ENCODE data around the gene ST6GALNAC4.
A peak's percentile ranks its signal among the peaks of the same experiment; 100 is the strongest.

ST6GALNAC4 gene, protein sequence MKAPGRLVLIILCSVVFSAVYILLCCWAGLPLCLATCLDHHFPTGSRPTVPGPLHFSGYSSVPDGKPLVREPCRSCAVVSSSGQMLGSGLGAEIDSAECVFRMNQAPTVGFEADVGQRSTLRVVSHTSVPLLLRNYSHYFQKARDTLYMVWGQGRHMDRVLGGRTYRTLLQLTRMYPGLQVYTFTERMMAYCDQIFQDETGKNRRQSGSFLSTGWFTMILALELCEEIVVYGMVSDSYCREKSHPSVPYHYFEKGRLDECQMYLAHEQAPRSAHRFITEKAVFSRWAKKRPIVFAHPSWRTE

DNA sequence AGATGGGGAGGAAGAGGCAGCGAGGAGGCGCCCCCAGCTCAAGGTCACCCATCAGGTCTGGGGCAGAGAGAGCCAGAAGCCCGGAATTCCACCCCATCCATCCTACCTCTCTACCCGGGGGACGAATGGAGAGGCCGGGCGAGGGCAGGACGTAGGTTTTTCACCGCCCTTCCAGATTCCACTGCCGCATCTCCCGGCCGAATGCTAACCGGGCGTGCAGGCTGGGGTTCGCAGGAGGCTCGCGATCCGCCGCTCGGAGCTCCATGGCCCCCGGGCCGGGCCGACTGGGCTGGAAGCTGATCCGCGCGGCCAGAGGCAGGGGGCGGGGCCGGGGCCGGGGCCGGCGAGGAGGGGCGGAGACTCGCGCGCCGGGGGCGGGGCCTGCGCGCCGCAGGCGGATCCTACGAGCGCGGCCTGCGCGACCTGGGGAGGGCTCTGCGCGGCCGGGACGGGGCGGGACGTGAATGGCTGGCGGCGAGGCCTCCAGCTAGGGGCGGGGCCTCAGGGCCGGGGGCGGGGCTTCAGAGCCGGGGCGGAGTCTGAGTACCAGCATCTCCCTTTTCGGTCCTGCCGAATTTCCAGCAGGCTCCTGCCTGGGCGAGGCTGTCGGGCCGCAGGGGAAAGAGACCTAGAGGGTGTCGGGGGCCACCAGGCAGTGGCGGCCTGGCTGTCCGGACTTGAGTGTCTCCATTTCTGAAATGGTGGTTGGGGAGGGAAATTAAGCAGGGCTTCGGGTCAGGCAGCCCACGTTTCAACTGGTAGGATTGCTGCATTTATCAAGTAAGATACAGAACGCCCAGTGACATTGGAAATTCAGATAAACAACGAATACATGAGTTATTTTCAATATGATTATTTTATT lies at the start of gene ST6GALNAC4:
TSS of gene ST6GALNAC4 (minus strand) at position 322 of the 862 bp plus-strand sequence. CDS start 622 bp downstream, outside the sequence.
- peak; percentile 97 for DNase-seq

DNA sequence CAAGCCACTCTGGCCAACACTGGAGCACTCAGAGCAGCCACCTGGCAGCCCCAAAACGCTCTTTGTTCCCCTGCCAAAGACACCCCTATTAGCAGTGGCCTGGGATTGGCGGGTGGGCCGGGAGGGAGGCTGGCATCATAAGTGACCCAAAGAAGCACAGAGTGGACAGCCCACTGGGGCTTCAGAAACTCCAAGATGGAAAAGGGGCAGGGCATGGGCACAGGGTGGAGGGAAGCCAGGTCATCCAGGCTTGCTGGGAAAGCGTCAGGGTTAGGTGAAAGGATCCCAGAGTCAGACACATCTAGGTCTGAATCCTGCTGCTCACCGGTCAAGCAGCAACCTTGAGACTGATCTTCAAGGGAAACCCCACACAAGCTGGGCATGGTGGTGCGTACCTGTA lies 49.1 kb upstream of the ST6GALNAC4 start:
- no peak for DNase-seq

DNA sequence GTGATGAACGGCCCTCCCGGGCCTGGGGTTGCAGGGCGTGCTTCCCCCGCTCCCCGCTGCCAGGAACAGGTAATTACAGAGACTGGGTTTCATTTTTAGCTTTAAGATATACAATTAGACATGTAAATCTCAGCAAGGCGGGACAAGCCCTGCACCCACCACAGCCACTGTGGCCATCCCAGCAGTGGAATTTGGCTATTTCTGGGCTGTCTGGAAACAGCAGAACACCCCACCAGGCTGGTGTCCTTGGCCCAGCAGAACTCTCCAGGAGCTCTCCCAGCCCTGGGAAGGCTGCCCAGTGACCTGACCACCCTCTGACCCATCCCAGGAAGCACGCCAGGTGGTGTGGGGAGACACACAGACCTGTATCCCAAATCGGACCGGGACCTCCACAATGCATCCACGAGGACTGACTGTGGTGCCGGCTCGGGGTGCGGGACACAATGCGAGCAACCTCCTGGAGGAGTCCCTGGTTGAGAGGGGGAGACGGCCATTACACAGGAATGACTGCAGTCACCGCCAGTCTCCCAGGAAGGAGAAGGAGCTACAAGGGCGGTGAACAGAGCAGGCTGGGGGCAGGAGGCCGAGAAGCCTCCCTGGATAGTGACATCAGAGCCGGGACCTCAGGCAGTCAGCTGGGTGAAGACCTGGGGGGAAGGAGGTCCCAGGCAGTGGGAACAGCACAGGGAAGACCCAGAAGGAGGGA lies 46.7 kb upstream of the ST6GALNAC4 start:
- no peak for DNase-seq

DNA sequence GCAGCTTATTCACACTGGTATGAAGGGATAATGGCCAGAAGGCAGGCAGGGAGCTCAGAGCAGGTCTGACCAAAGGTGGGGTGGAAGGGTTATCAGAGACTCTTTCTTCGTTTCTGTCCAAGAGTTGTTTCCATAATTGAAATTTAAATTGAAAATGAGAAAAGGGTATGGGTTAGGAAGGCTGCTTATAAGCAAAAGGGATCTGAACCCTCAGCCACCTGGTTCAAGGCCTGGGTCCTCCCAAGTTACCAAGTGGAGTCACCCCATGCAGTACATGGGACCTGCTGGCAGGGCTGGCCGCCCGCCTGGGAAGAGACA lies 46.2 kb upstream of the ST6GALNAC4 start:
- no peak for DNase-seq

DNA sequence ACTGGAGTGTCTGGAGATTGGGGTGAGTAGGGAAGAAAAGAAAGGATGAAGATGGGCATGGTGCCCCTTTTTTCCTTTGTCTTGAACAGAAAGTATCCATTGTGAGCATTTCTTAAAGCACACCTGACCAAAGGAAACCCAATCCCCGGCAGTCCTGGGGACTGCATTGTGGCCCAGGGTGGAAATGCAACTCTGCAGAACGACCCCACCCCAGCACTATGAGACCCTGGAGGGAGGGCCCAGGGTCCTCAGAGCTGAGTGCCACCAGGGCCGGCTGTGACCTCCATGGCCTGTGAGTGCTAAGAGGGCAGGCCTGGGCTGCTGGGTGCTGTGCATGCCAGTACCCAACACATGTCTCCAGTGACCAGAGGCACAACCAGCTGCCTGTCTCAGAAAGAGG lies 45.4 kb upstream of the ST6GALNAC4 start:
- DNase-seq, result no peak

DNA sequence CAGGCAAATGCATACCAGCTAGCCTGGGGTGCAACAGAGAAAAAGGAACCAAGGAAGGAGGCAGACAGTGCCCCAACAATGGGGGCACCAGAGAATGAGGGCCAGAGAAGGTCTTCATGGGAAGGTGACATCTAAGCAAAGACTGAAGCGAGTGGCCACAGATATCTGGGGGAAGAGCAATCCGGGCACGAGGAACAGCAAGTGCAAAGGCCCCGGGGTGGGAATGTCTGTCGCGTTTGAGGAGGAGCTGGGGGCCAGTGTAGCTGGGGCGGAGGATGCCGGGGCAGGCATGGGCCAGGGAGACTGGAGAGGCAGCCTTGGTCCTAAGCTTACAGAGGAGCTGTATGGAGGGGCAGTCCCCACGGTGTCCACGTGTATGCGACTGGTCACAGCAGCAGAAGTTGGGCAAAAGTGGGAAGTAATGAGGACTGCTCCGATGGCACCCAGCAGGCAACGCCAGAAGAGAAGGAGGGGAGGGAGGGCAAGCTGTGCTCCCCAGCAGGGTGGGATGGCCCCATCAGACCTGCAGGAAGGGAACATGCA lies 44.8 kb upstream of the ST6GALNAC4 start:
- no peak for DNase-seq

DNA sequence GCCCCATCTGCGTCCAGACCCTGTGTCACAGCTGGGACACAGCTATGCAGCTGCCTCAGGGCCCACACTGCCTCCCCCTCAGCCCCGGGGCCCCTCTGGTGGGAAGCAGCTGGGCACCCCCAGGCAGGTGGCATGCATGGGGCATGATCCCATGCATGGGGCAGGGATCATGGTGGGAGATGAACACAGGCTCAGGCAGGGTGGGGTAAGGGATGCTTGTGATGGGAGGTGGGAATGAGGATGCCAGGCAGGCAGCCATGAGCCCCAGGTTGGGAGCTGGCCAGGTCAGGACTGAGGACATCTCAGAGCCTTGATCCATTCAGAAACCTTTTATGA lies 44.3 kb upstream of the ST6GALNAC4 start:
- DNase-seq, result no peak

DNA sequence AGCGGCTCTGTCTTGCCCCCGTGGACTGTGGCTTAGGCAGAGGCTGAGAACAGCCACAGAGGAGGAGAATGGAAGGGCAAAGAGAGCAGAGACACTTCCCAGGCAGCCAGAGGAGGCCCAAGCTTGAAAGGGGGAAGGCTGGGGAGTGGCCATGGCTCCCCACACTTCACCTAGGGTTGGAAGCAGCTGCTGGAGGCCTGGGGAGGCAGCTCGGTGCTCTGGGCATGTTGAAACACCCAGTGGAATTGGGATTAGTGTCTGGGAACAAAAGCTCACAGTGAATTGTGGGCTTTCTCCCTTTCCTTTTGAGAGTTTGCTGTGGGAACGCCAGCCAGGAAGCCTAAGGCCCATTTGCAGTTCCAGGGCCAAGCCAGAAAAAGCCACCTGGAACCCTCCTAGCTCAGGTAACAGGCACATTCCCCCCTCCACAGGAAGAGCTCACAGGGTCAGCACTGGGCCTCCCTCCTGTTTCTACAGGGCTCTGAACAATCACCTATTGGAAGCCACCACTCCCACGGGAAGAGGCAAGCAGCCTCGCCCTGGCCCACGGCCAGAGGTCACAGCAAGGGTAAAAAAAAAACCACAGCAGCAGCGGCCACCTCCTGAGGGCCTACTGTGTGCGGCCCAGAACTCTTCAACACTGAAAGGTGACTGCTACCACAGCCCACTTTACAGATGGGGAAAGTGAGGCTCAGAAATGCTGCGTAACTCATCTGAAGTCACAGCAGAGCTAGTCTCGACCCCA lies 43.7 kb upstream of the ST6GALNAC4 start:
- DNase-seq, result no peak

DNA sequence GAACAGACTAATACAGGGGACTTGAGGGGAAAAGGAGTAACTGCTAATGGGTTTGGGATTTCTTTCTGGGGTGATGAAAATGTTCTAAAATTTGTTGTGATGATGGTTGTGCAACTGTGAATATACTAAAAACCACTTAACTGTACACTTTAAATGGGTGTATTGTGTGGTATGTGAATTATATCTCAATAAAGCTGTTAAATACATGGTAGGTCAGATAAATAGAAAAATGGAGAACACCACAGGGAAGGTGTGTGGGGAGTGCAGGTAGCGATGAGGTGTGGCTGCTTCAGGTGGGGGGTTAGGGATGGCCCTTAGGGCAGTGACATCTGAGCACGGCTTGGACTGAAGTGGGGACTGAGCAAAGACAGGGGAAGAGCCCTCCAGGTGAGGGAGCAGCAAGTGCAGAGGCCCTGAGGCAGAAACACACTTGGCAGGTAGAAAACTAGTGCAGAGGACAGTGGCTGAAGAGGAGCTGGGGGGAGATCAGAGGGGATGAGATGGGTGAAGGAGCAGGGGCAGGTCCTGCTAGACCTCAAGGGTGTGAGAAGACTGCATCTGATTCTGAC lies 43.1 kb upstream of the ST6GALNAC4 start:
- no peak for DNase-seq

DNA sequence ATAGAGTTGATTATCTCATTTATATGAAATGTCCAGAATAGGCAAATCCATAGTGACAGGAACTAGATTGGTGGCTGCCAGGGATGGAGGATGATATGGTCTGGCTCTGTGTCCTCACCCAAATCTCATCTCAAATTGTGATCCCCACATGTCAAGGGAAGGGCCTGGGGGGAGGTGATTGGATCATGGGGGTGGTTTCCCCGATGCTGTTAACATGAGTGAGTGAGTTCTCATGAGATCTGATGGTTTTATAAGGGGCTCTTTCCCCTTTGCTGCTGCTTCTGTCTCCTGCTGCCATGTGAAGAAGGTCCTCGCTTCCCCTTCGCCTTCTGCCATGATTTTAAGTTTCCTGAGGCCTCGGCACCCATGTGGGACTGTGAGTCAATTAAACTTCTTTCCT lies 42.6 kb upstream of the ST6GALNAC4 start:
- no peak for DNase-seq

DNA sequence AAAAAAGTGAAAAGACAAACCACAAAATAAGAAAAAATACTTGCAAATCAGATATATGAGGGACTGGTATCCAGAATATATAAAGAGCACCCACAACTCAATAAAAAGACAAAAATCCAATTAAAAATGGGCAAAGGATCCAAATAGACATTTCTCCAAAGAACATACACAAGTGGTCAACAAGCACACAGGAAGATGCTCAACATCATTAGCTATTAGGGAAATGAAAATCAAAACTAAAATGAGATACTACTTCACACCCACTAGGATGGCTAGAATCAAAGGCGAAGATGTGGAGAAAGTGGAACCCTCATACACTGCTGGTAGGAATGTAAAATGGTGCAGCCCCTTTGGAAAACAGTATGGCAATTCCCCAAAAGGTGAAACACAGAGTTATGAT lies 41.9 kb upstream of the ST6GALNAC4 start:
- no peak for DNase-seq

DNA sequence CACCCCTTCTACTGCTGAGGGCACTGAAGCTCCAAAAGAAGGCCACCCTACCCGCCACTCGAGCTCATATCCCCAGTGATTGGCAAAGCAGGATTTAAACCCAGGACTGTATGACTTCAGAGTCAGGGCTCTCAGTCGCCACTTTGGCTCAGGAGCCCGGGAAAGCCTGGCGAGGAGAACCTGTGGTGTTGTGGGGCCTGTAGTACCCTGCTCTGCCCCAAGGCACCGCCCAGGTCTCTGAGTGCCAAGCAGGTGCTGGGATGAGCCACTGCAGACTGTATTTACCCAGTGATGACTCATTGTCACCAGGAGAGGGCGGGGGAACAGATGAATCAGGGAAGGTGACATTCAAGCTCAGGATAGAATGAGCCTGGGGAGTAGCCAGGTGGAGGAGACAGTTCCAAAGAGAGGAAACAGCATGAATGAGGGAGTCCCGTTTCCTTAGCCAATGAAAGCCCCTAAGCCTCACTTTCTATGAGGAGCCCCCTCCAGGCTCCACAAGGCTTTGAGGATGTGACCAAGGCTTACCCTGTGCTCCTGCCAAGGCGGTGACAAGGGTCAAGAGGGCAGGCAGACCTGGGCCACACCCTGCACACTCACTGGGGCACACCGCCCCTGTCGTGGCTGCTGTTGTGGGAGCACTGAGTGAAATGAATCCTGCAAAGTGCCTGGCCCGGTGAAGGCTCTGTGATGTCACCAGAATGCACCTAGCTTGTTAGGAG lies 38.6 kb upstream of the ST6GALNAC4 start:
- DNase-seq, result peak; percentile 83 to 87

DNA sequence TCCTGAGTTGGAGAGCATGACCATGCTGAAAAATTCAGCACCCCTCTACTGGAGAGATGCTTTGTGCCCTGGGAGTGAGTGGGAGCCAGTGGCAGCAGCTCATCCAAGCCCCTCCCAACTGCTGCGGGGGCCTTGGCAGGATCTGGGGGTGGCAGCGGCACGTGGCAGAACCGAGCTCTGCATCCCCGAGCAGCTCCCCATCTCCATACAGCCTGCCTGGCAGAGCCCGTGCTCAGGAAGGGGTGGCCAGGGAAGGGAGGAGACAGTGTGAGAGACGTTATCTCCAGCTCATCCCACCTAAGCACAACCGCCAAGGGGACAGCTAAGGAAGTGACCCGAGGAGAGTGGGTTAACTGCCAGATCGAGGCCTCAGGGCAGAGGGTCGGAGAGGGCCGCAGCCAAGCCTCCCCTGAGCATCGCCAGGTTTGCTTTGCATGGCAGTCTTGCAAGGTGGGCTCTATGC lies 38.0 kb upstream of the ST6GALNAC4 start:
- DNase-seq, result no peak

DNA sequence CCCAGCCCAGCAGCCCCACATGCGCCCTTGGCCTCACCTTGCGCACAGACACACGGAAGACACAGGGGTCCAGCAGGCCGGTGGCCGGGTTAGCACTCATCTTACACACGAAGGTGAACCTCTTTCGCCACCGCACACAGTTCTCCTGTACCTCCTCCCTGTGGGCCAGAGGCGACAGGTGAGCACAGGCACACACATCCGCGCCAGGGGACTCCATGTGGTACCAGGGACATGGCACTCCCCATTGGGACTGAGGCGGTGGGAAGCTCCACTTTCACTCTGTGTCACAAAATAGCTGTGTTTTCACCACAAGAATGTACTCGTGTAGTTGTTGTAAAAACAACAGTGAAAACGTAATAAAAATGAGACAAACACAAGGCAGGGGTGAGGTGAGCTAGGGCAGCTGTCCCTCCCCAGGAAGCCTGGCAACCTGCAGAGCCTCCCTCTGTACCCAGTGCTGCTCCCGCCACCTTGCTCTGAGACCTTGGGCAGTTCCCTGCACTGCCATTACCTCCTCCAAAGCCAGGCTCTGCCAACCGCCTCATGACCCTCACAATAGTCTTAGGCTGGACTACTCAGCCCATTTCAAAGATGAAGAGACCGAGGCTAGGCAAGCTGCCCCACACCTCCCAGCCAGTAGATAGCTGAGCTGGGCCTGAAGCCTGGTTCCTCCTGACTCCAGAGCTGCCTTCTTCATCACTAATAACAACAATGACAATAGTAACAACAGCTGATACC lies 37.1 kb upstream of the ST6GALNAC4 start:
- no peak for DNase-seq

DNA sequence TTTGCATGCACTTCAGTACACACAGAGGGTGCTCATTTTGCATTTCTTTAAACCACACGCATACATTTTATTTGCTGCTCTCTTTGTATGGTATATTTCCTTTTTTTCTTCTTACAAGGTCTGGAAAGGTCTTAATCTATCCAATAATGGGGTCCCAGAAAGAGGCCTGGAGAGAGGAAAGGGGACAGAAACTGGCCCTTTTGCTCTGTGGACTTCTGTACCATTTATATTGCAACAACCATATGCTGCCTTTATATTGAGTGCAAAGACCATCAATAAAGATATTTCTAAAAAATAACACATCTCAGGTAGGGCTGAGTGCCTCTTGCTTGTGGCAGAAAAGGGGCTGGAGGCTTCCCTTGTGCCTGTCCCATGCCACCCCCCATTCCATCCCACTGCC lies 36.3 kb upstream of the ST6GALNAC4 start:
- DNase-seq, result no peak

DNA sequence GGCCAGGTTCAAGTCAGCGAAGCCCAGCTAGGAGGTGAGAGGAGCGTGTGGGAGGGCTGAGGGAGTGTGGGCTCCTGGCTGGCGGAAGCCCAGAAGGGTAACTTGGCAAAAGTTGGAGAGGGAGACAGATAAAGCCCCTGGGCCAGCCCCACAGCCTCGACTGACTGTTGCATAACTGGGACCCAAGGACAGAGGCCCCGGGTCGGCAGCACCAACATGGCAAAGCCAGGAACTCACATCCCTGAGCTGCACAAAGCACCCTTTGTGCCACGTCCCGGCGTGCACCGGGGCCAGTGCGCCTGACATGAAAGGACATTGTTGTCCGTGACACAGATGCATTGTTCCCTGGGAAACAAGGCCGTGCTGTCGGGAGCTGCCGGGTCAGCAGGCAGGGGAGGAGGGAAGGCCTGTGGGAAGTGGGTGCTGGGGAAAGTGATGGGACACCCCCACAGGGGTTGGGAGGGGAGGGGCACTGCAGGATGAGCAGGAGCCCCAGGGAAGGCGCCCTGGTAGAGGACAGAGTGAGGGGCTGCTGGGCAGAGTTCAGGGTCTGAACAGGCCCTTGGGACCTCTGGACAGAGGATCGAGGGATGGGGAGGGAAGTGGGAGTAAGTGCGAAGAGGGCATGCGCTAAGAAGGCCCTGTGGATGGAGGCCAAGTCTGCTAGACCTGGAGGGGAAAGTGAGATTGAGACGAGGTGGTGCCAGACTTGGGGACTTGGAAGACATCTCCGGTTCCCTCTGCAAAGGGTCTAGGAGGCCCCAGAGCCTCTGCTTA lies 33.9 kb upstream of the ST6GALNAC4 start:
- DNase-seq, result no peak

DNA sequence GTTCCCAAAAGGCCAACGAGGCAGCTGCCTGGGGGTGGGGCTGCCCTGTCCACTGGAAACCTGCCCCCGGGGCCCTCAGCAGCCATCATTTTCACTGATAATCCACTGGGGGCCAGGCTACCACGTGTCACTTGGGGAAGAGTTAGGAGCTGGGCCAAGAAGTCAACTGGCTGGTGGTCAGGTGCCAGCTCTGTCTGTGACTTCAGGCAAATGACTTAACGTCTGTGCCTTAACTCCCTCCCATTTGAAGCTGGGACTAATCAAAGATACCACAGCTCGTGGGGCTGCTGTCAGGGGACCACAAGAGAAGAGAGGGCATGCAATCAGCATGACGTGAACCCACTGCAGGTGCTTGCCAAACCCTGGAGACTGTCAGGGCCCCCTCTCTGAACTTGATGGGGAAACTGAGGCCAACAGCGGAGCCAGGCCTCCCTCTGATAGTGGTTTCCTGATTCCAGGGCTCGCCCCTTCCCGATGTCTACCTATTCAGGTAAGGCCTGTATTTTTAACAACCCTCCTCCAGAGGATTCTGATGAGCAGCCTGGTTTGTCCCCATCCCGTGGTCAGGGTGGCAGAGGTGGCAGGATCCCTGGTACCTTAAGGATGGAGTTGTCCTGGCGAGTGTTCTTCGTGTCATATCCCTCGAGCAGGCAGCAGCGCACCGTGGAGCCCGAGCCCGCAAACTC lies 33.1 kb upstream of the ST6GALNAC4 start:
- no peak for DNase-seq

DNA sequence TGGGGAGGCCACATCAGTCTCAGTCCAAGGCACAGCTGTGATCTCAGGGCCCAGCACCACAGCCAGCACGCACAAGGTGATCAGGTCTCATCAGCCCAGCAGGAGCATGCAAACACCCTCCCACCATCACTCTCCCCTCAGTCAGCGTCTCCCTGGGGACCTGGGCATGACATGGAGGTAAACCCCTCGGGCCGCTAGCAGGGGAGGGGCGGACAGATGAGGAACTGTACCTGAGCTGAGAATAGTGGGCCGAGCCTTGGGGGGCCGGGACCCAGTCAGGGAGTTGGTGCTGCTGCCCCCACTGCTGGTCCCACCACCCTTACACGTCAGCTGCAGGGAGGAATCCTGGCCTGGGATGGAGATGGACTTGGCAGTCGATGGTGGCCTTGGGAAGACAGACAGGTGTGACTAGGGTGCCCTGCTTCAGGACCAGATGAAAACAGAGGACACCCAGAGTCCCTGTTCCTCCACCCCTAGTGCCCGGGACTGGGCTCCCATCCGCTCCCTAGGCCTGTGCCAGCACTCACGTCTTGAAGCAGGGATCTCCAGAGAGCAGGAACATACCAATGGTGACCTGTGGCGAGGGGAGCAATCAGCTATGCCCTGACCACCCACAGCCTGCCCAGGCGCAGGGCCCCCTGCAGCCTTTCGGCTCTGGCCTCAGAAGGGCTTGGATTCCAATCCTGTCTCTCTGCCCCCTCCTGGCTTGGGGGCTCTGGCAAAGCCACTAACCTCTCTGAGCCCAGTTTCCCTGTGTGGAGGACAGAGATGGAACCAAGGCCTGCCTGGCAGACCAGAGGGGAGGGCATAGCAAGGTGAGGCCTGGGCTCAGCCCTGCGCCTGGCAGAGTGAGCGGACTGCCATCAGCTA lies 31.2 kb upstream of the ST6GALNAC4 start:
- DNase-seq, result no peak

DNA sequence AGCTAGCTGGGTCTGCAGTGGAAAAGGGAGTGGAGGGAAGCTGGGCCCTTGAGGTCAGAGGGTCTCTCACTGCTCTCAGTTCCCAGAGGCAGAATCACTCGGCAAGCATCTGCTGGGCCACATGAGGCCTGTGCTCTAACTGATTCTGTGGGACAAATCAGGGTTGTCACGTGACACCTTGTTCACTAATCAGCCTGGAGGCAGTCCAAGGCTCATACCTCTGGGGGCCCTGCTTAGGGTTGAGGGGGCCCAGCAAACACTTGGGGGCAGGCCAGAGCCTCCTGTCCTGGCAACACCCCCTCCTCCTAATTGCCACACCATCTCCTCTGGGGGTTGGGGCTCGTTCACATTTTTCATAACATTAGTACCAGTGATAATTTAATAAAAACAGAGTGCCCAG lies 29.9 kb upstream of the ST6GALNAC4 start:
- DNase-seq, result no peak

Data from stimulated activated CD4-positive, alpha-beta T cell treated with anti-CD3 and anti-CD28 coated beads, Interleukin-2, amount 100 ng/mL, for 24 hours (primary cell).